GM12873 (cell line): Measurements from ENCODE around the gene NAALADL1.

Source experiments
- TF ChIP-seq, protein P1 (sequence below): IDR thresholded peaks from 2 replicates; pipeline ENCODE4 v1.5.1; 2012; ENCODE audit warnings: low read depth, mild to moderate bottlenecking, moderate library complexity, low read length, control low read depth; ENCODE audit not compliant: insufficient read depth; ENCODE audit errors: missing control alignments

The NAALADL1 gene

DNA sequence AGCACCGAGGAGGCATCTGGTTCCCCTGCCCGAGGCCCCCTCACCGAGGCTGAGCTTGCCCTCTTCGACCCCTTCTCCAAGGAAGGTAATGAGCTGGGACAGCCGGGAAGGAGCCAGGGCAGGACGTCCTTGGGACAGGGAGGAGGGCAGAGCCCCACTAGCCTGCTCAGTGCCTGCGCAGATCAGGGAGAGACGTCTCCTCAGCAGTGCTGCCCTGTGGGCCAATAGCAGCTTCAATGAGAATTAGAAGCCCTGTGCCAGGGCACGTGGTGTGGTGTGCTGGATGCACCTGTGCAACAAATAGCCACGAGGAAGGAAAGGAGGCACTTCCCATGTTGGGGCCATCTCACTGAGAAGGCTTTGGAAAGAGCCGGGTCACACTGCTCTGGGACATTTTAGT, 22.8 kb downstream of the NAALADL1 start:
- TF ChIP-seq, protein P1, sequence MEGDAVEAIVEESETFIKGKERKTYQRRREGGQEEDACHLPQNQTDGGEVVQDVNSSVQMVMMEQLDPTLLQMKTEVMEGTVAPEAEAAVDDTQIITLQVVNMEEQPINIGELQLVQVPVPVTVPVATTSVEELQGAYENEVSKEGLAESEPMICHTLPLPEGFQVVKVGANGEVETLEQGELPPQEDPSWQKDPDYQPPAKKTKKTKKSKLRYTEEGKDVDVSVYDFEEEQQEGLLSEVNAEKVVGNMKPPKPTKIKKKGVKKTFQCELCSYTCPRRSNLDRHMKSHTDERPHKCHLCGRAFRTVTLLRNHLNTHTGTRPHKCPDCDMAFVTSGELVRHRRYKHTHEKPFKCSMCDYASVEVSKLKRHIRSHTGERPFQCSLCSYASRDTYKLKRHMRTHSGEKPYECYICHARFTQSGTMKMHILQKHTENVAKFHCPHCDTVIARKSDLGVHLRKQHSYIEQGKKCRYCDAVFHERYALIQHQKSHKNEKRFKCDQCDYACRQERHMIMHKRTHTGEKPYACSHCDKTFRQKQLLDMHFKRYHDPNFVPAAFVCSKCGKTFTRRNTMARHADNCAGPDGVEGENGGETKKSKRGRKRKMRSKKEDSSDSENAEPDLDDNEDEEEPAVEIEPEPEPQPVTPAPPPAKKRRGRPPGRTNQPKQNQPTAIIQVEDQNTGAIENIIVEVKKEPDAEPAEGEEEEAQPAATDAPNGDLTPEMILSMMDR: no peak

DNA sequence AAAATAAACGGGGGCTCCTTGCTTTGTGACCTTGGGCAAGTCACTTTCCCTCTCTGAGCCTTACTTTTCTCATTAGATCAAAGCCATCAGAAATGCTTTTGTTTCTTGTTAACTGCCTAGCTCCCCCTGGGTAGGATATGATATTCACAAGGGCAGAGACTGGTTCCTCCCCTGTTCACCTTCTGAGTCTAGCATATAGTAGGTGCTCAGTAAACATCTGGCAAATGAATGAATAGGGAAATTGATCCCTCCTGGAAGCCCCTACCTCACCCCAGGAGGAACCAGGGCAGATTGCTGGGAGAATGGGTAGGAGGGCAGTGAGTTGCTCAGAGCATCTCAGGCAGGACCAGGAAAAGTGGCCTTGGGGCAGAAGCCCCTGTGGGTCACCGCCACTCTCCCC, 23.9 kb downstream of the NAALADL1 start:
- TF ChIP-seq, protein P1: no peak

DNA sequence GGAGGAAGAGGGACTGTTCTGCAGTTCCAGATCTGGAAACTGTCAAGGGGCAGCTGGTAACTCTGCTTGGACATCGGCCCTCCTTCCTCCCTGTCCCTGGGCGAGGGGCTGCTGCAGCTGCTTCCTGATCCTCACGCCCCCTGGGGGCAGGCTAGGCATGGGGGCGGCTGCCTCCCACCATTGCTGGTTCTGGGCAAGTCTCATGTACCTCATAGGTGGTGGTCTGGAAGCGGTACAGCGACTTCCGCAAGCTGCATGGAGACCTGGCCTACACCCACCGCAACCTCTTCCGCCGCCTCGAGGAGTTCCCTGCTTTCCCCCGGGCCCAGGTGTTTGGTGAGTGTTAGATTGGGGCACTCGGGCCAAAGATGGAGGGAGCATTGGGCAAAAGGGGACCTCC, 26.1 kb downstream of the NAALADL1 start:
- TF ChIP-seq, protein P1: no peak

DNA sequence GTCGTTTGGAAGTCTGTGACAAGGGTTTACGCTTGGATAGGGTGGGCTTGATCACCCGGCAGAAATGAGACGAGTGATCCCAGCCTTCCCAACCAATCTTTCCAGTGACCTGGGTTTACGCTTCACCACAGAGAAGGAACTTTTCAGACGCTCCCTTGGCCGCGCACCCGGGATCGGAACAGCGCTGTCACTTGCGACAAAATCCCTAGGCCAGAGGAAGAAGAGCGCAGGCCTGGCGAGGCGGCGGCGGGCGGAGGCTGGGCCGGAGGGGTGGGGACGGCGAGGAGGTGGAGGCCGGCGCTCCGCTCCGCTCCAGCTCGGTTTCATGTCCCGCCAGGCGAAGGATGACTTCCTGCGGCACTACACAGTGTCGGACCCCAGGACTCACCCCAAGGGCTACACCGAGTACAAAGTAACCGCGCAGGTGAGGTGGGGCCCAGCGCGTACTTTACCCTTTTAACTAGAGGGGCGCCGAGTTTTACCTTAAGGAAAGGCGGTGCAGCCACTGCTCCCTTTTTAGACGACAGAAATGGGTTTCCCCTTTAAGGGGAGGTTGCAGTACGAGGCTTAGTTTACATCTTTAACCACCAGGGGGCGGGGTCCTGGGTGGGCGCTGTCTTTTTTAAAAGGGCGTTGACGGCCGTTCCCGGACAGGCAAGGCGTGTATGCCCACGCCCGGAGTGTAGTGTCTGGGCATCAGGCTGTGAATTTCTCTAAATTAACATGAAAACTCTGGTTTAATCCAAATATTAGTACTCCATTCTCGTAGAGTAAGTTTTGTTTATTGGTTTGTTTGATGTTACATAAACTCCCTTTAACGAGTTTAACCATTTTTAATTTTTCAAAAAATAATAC, 30.9 kb downstream of the NAALADL1 start, which contains the start of gene SNX15:
Gene SNX15 (plus strand): TSS at position 227 of the 855 bp plus-strand sequence. CDS start 99 bp downstream, at position 326.
- TF ChIP-seq, protein P1: peak; percentile 41

DNA sequence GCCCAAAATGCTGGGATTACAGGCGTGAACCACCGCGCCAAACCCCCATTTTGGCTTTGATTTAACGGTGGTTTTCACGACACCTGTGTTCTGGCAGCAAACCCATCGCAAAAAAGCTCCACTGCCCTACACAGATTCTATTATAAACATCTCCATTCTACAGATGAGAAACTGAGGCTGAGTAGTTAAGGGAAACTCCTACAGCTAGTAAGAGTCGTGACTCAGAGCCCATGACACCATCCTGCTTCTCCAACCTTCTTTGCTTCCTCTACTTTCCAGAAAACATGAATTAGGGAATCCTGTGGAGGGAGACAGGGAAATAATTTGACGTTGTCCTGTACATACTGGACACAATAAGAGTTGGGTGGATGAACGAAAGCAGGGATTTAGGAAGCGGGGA, 31.5 kb downstream of the NAALADL1 start:
- TF ChIP-seq, protein P1: no peak

DNA sequence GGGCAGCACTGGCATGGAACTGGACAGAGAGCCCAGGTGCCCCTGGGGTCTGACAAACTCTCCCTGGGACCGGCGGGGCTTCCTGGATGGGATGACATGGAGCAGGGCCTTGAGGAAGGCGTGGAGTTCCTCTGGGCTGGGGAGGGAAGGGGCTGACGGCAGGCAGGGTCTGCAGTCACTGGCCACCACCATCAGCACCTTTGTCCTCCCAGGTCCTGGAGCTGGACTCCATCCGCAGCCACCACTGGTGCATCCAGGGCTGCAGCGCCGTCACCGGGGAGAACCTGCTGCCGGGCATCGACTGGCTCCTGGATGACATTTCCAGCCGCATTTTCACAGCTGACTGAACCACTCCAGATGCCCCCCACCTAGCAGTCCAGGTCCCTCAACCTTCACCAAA, 36.8 kb downstream of the NAALADL1 start:
- TF ChIP-seq, protein P1: no peak

DNA sequence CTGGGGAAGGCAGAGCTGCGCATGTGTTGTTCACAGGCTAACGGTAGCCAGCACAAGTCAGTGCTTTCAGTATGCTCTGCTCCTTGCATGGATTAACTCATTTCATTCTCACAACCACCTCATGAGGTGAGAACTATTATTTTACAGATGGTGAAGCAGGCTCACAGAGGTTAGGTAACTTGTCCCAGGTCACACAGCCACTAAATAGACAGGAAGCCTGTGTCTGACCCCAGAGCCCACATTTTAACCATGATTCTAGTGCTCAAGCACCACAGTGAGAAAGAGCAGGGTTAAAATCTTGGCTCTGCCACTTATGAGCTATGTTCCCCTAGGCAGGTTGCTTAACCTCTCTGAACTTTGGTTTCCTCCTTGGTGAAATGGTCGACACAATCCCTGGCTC, 37.4 kb downstream of the NAALADL1 start:
- TF ChIP-seq, protein P1: no peak
